ENCODE results near the gene MGAT4B. TPM values are rescaled to one million over a fixed set of nuclear protein-coding genes. Genes with fewer than 3 reads are reported as not detected.
A peak's percentile ranks its signal among the peaks of the same experiment; 100 is the strongest.

Gene MGAT4B
- total RNA-seq, 1 experiment from 2014 or later: 148 TPM

DNA sequence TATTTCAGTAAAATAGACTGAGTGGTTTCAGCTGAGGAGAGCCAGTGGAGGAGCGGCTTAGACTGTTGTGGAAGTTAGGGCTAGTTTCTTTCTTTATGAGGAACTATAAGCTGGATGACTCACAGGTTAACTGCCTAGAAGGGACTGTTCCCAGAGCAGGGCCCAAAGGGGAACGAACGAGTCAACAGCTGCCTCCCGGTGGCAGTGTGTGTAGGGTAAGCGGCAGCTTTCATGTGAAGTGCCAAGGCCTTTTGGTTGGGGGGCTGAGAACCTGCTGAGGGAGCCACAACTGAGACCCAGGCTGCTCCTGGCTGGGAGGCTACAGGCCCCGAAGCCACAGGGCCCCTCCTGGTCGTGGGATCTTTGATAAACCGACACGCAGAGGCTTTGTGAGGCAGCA is 21.0 kb upstream of the MGAT4B start:
- H3K27me3 ChIP-seq (ENCODE audit: insufficient read depth, low read length): no peaks in the 10 kb centered on the region
- RAD21 ChIA-PET (ENCODE audit: low non-redundant PET in 1 of 2, low total read pairs in 2 of 2, uncharacterized antibody in 2 of 2, unreplicated experiment in 2 of 2): no interaction called here
- peaks cover 64 to 84% of the 10 kb centered on the region in 2 experiments for H3K36me3 ChIP-seq (ENCODE audit: control insufficient read depth in 1 of 2, insufficient read depth in 2 of 2, low read length in 2 of 2)
- TF ChIP-seq YY1 (IDR thresholded peaks at IDR 0.05; ENCODE audit: extremely low read depth, insufficient replicate concordance, low read depth, low read length) (no peak), FOSL1 (IDR thresholded peaks at IDR 0.05; ENCODE audit: low read depth) (no peak), POLR2AphosphoS5 (IDR thresholded peaks at IDR 0.05; ENCODE audit: low read depth, low read length) (no peak), SRF (IDR thresholded peaks at IDR 0.05; ENCODE audit: low read depth) (no peak), ZFX (IDR thresholded peaks at IDR 0.05) (no peak), CBX3 (IDR thresholded peaks at IDR 0.05; ENCODE audit: low read depth) (no peak), POLR2A (IDR thresholded peaks at IDR 0.05; ENCODE audit: borderline replicate concordance, extremely low read depth, insufficient read depth, insufficient read length) (no peak), TCF7L2 (IDR thresholded peaks at IDR 0.05; ENCODE audit: borderline replicate concordance, extremely low read depth, insufficient read depth, insufficient read length) (no peak), EZH2phosphoT487 (IDR thresholded peaks at IDR 0.05; ENCODE audit: borderline replicate concordance) (no peak), JUND (IDR thresholded peaks at IDR 0.05) (no peak), ZNF274 (IDR thresholded peaks at IDR 0.05; ENCODE audit: low read depth, low read length) (no peak)
- TF ChIP-seq, protein P1, sequence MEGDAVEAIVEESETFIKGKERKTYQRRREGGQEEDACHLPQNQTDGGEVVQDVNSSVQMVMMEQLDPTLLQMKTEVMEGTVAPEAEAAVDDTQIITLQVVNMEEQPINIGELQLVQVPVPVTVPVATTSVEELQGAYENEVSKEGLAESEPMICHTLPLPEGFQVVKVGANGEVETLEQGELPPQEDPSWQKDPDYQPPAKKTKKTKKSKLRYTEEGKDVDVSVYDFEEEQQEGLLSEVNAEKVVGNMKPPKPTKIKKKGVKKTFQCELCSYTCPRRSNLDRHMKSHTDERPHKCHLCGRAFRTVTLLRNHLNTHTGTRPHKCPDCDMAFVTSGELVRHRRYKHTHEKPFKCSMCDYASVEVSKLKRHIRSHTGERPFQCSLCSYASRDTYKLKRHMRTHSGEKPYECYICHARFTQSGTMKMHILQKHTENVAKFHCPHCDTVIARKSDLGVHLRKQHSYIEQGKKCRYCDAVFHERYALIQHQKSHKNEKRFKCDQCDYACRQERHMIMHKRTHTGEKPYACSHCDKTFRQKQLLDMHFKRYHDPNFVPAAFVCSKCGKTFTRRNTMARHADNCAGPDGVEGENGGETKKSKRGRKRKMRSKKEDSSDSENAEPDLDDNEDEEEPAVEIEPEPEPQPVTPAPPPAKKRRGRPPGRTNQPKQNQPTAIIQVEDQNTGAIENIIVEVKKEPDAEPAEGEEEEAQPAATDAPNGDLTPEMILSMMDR (IDR thresholded peaks at IDR 0.05 in 2 of 3, conservative IDR thresholded peaks at IDR 0.05 in 1 of 3; ENCODE audit: borderline replicate concordance in 1 of 3, insufficient read depth in 1 of 3, low read depth in 2 of 3, low read length in 2 of 3): no peak
- TF ChIP-seq, protein P2, sequence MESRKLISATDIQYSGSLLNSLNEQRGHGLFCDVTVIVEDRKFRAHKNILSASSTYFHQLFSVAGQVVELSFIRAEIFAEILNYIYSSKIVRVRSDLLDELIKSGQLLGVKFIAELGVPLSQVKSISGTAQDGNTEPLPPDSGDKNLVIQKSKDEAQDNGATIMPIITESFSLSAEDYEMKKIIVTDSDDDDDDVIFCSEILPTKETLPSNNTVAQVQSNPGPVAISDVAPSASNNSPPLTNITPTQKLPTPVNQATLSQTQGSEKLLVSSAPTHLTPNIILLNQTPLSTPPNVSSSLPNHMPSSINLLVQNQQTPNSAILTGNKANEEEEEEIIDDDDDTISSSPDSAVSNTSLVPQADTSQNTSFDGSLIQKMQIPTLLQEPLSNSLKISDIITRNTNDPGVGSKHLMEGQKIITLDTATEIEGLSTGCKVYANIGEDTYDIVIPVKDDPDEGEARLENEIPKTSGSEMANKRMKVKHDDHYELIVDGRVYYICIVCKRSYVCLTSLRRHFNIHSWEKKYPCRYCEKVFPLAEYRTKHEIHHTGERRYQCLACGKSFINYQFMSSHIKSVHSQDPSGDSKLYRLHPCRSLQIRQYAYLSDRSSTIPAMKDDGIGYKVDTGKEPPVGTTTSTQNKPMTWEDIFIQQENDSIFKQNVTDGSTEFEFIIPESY (IDR thresholded peaks at IDR 0.05; ENCODE audit: extremely low read depth, insufficient replicate concordance, low read length): no peak
- TF ChIP-seq, protein P3, sequence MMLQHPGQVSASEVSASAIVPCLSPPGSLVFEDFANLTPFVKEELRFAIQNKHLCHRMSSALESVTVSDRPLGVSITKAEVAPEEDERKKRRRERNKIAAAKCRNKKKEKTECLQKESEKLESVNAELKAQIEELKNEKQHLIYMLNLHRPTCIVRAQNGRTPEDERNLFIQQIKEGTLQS (IDR thresholded peaks at IDR 0.05): no peak
- TF ChIP-seq, protein P4, sequence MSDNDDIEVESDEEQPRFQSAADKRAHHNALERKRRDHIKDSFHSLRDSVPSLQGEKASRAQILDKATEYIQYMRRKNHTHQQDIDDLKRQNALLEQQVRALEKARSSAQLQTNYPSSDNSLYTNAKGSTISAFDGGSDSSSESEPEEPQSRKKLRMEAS (IDR thresholded peaks at IDR 0.05): no peak
- H2AFZ ChIP-seq (ENCODE audit: low read depth, low read length, poor library complexity, severe bottlenecking): no peak overlapping the region
- no peaks in the 10 kb centered on the region for H3K9me2 ChIP-seq (ENCODE audit: insufficient read depth)
- peaks cover 3% of the 10 kb centered on the region; the same call in 1 of the 2 replicates for H4K20me1 ChIP-seq (ENCODE audit: insufficient read depth)
- H3K27ac ChIP-seq (ENCODE audit: low read depth, low read length): no peak overlapping the region
- CTCF ChIA-PET: no interaction called here
- peaks cover 0 to 8% of the 10 kb centered on the region in 2 experiments; a peak in 2 of 4 replicates for H3K4me1 ChIP-seq (ENCODE audit: control insufficient read depth in 1 of 2, insufficient read depth in 2 of 2, low read length in 2 of 2)
- DNase-seq (ENCODE audit: low read depth, low spot score): no peak
- ATAC-seq: peak; percentile 34; the same call in 1 of the 2 replicates
- no peak overlapping the region for H3K4me2 ChIP-seq (ENCODE audit: low read length)
- BruUV-seq (replicated peaks): no TSS peak
- no peaks in the 10 kb centered on the region for H3K9me3 ChIP-seq (ENCODE audit: control insufficient read depth in 1 of 2, insufficient read depth in 1 of 2, low read depth in 1 of 2, low read length in 2 of 2)
- H3K4me3 ChIP-seq (replicated peaks in 1 of 2; ENCODE audit: low read depth in 1 of 2, low read length in 2 of 2): no peak overlapping the region
- intact Hi-C loops (cut with micrococcal nuclease): no loop called here
- POLR2A ChIA-PET: no interaction called here
- H3K79me2 ChIP-seq (ENCODE audit: insufficient read depth, low read length): peaks cover 78% of the 10 kb centered on the region
- no peak overlapping the region for H3K9ac ChIP-seq (ENCODE audit: low read length)

Data from HCT116 (cell line).